HG03196 (cell line): ENCODE measurements around the gene SMARCD3.

Source experiments
- ATAC-seq: cut with Tn5 transposase; IDR thresholded peaks from one replicate; pipeline ENCODE4 v1.9.1; 2021; ENCODE audit not compliant: unreplicated experiment

The SMARCD3 gene

GRCh38 chr7:151210087-151210854 is 38.2 kb downstream of the SMARCD3 start, which contains the start of gene H2BK1:
H2BK1 (minus strand) TSS chr7:151210488; CDS start chr7:151210318, 170 bp downstream.
- no peak for ATAC-seq

GRCh38 chr7:151209588-151209987 is 38.9 kb downstream of the SMARCD3 start:
- no peak for ATAC-seq

GRCh38 chr7:151208253-151208862 is 40.1 kb downstream of the SMARCD3 start:
- no peak for ATAC-seq

GRCh38 chr7:151207804-151208203 is 40.7 kb downstream of the SMARCD3 start:
- ATAC-seq, result no peak

GRCh38 chr7:151207315-151207714 is 41.2 kb downstream of the SMARCD3 start:
- ATAC-seq, result no peak

- ATAC-seq, result no peak
Measured at GRCh38 chr7:151206914-151207313, 41.6 kb downstream of the SMARCD3 start.

- ATAC-seq, result no peak
Measured at GRCh38 chr7:151205730-151206129, 42.8 kb downstream of the SMARCD3 start.

GRCh38 chr7:151204383-151205032 is 44.0 kb downstream of the SMARCD3 start:
- ATAC-seq, result no peak

GRCh38 chr7:151202836-151203235 is 45.7 kb downstream of the SMARCD3 start:
- no peak for ATAC-seq

GRCh38 chr7:151201751-151202150 is 46.7 kb downstream of the SMARCD3 start:
- no peak for ATAC-seq

- no peak for ATAC-seq
Measured at GRCh38 chr7:151201344-151201743, 47.1 kb downstream of the SMARCD3 start.

- ATAC-seq, result no peak
Measured at GRCh38 chr7:151198945-151199848, 49.3 kb downstream of the SMARCD3 start.

GRCh38 chr7:151197932-151198331 is 50.6 kb downstream of the SMARCD3 start:
- no peak for ATAC-seq

GRCh38 chr7:151195616-151196450 is 52.7 kb downstream of the SMARCD3 start:
- ATAC-seq, result no peak

- ATAC-seq, result no peak
Measured at GRCh38 chr7:151194188-151194587, 54.3 kb downstream of the SMARCD3 start.

- no peak for ATAC-seq
Measured at GRCh38 chr7:151193203-151193978, 55.1 kb downstream of the SMARCD3 start.

GRCh38 chr7:151192002-151192539 is 56.4 kb downstream of the SMARCD3 start:
- ATAC-seq, result no peak

- no peak for ATAC-seq
Measured at GRCh38 chr7:151191544-151191943, 57.0 kb downstream of the SMARCD3 start.

GRCh38 chr7:151189038-151189437 is 59.5 kb downstream of the SMARCD3 start:
- no peak for ATAC-seq
